ENCODE measurements around the gene ZNF433. TPM values are rescaled to one million over a fixed set of nuclear protein-coding genes. Genes with fewer than 3 reads are reported as not detected.

The ZNF433 gene
- total and polyA plus RNA-seq, 10 of the 15 experiments (the other 5 are each of a cell fraction or from before 2014, with no cell fraction given): 0.79 to 2.9 (median 1.7) TPM

GRCh38 chr19:11964858-11965645 lies 70.4 kb downstream of the ZNF433 start, which contains the start of gene ZNF763 (continued):
- TF ChIP-seq HSF1 (IDR thresholded peaks at IDR 0.05; ENCODE audit: low read depth, low read length) (no peak), SREBF1 (IDR thresholded peaks at IDR 0.05; ENCODE audit: low read length) (no peak), TARDBP (IDR thresholded peaks at IDR 0.05; ENCODE audit: borderline replicate concordance) (no peak), SMC3 (IDR thresholded peaks at IDR 0.05; ENCODE audit: borderline replicate concordance, low read length) (no peak), HDAC6 (IDR thresholded peaks at IDR 0.05; ENCODE audit: unreplicated experiment) (no peak), ATF2 (IDR thresholded peaks at IDR 0.05; ENCODE audit: low read length) (0 out of 2 replicates have a peak, but pooled peaks have one; percentile 29), CEBPZ (IDR thresholded peaks at IDR 0.05; ENCODE audit: low read depth, low read length) (no peak), MEF2B (IDR thresholded peaks at IDR 0.05; ENCODE audit: partially characterized antibody, poor library complexity, severe bottlenecking) (peak; percentile 31), LARP7 (IDR thresholded peaks at IDR 0.05) (peak; percentile 55; the same call in 1 of the 2 replicates), CHD1 (IDR thresholded peaks at IDR 0.05; ENCODE audit: low read depth, low read length) (no peak), RB1 (IDR thresholded peaks at IDR 0.05; ENCODE audit: borderline replicate concordance) (no peak), MEF2A (IDR thresholded peaks at IDR 0.05; ENCODE audit: insufficient read depth, low read depth, low read length) (no peak), EGR1 (IDR thresholded peaks at IDR 0.05; ENCODE audit: borderline replicate concordance in 1 of 2, low read depth in 2 of 2, low read length in 2 of 2) (peak in 1 of 2 experiments; percentile 82; a peak in 2 of 3 replicates), NFIC (IDR thresholded peaks at IDR 0.05; ENCODE audit: low read depth, low read length) (no peak), RUNX3 (IDR thresholded peaks at IDR 0.05; ENCODE audit: low read length) (peak; percentile 64), RELB (IDR thresholded peaks at IDR 0.05; ENCODE audit: low read depth) (peak; percentile 80; the same call in 1 of the 2 replicates), EP300 (IDR thresholded peaks at IDR 0.05; ENCODE audit: borderline replicate concordance in 1 of 2, control insufficient read depth in 1 of 2, low read depth in 2 of 2, low read length in 2 of 2) (peak; percentile 48 to 63; a peak in 2 of 4 replicates), STAT3 (IDR thresholded peaks at IDR 0.05; ENCODE audit: low read depth, low read length) (no peak), TCF7 (IDR thresholded peaks at IDR 0.05; ENCODE audit: borderline replicate concordance) (no peak), RAD51 (IDR thresholded peaks at IDR 0.05) (no peak), BRCA1 (IDR thresholded peaks at IDR 0.05; ENCODE audit: low read depth, low read length) (no peak), SIN3A (IDR thresholded peaks at IDR 0.05; ENCODE audit: low read depth, low read length) (no peak), NR2C2 (IDR thresholded peaks at IDR 0.05; ENCODE audit: borderline replicate concordance, control insufficient read depth, insufficient read length, low read depth) (no peak)

Data from GM12878 (cell line).